Measurements from ENCODE around the gene MEGF8. TPM values are rescaled to one million over a fixed set of nuclear protein-coding genes. Genes with fewer than 3 reads are reported as not detected.

The MEGF8 gene
- total and polyA plus RNA-seq, 9 of the 15 experiments (the other 6 are each of a cell fraction or from before 2014, with no cell fraction given): 0.28 to 13.1 (median 3.0) TPM

GRCh38 chr19:42313096-42313839 lies 12.2 kb upstream of the MEGF8 start, which contains the start of gene TMEM145 (continued):
- TF ChIP-seq, protein P1, sequence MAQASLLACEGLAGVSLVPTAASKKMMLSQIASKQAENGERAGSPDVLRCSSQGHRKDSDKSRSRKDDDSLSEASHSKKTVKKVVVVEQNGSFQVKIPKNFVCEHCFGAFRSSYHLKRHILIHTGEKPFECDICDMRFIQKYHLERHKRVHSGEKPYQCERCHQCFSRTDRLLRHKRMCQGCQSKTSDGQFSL (CRISPR knock-in tag; IDR thresholded peaks at IDR 0.05): peak; percentile 36; the same call in 1 of the 2 replicates
- TF ChIP-seq, protein P1 (tag; IDR thresholded peaks at IDR 0.05): no peak
- no peak for TF ChIP-seq ATF2 (CRISPR knock-in tag; IDR thresholded peaks at IDR 0.05)
- no peak for TF ChIP-seq NCOA4 (IDR thresholded peaks at IDR 0.05; ENCODE audit: partially characterized antibody)
- TF ChIP-seq DLX4 (CRISPR knock-in tag; IDR thresholded peaks at IDR 0.05): no peak
- TF ChIP-seq CBFA2T2 (conservative IDR thresholded peaks at IDR 0.05): no peak
- TF ChIP-seq ARID3A (IDR thresholded peaks at IDR 0.05; ENCODE audit: borderline replicate concordance, low read depth, low read length): no peak
- TF ChIP-seq ZNF780A (CRISPR knock-in tag; IDR thresholded peaks at IDR 0.05): no peak
- peak; percentile 7; the same call in 1 of the 2 replicates for TF ChIP-seq SAFB (IDR thresholded peaks at IDR 0.05; ENCODE audit: borderline replicate concordance, low read depth, low read length)
- no peak for TF ChIP-seq STAT5A (IDR thresholded peaks at IDR 0.05; ENCODE audit: borderline replicate concordance, low read length)
- TF ChIP-seq CEBPZ (IDR thresholded peaks at IDR 0.05; ENCODE audit: borderline replicate concordance, low read depth, low read length): no peak

Data from K562 (cell line).